Stimulated activated CD4-positive, alpha-beta T cell treated with anti-CD3 and anti-CD28 coated beads, Interleukin-4, amount 100 ng/mL, for 24 hours (primary cell): ENCODE data around the gene MYCN.
"Not testable (repeated sequence)": the region's sequence is repeated elsewhere in the genome, so short reads cannot be mapped to it uniquely, and the experiment has no call there.

ENCODE experiments used
- DNase-seq: peaks from one replicate; pipeline ENCODE4 v3.0.0-alpha.2; 2020

MYCN gene

GRCh38 chr2:15939854-15940660, at the start of gene MYCN:
TSS of gene MYCN (plus strand) at chr2:15940550. CDS start at chr2:15942065, 1,515 bp downstream.
- peak; percentile 45 for DNase-seq

- no peak for DNase-seq
Measured at GRCh38 chr2:15890936-15891905, 49.1 kb upstream of the MYCN start.

DNA sequence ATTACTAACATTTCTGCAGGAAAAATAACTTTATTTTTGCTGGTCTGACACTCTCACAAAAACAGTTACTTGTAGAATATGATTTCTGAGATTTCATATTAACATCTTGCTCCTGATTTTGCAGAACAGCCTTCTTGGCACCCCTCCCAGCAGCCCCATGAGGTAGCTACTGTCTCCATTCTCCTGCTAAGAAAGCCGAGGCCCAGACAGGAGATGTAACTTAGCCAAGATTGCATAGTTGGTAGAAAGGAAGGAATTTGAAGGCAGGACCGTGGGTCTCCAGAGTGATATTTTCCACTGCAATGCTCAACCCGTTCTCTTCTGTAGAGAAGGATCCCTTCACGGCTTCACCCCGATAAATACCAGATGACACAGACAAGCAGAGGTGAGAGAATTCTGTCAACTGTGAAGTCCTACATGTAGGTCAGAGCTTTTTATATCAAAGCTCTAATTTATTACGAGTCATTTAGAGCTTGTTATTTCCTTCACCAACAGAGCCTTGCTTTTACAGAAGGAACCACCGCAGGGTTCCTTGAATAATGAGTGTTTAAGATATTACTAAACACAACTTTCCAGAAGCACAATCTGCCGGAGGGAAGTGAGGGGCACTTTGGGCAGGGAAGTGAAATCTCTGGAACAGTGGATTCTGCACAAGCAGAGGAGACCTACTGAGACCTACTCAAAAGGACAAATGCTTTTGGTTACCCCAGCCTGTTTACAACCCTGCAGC, 48.0 kb upstream of the MYCN start:
- no peak for DNase-seq

DNA sequence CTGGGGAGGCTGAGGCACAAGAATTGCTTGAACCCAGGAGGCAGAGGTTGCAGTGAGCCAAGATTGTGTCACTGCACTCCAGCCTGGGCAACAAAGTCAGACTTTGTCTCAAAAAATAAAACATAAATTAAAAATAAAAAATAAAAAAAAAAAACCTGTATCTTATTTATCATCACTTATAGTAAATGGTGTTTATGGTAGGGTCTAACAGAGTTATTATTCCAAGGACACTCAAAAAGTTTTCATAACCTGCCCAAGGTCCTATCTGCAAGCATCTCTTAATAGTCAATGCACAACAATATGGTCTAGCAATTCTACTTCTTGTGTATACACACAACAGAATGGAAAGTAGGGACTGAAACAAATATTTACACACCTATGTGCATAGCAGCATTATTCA, 47.3 kb upstream of the MYCN start:
- no peak for DNase-seq

DNA sequence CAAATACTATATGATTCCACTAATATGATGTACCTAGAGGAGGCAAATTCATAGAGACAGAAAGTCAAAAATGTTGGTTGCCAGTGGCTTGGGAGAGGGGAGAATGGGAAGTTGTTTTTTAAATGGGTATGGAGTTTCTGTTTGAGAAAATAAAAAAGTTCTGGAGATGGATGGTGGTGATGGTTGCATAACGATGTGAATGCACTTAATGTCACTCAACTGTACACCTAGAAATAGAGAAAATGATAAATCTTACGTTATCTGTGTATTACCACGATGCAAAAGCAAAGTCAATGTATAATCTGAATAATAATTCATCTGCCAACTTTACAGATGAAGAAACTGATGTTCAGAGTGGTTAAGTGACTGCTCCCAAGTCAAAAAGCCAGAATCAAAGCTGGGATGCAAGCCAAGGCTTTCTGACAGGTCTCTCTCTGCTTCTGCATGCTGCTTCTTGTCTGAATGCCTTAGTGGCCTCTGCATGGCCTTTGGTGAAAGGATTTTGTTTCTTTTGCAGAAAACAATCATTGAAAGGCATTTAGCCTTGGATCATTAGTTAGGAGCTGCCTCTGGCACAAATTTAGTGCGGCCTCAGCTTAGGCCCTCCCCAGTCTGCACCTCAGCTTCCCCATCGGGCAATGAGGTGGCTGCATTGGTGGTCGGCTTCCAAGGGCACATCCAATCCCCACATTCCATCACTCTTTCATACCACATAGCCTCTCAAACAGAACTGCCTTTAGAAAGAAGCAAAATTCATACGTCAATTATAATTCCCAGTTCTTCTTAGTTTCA, 46.5 kb upstream of the MYCN start:
- DNase-seq = no peak

GRCh38 chr2:15894481-15895144, 45.7 kb upstream of the MYCN start:
- no peak for DNase-seq

DNA sequence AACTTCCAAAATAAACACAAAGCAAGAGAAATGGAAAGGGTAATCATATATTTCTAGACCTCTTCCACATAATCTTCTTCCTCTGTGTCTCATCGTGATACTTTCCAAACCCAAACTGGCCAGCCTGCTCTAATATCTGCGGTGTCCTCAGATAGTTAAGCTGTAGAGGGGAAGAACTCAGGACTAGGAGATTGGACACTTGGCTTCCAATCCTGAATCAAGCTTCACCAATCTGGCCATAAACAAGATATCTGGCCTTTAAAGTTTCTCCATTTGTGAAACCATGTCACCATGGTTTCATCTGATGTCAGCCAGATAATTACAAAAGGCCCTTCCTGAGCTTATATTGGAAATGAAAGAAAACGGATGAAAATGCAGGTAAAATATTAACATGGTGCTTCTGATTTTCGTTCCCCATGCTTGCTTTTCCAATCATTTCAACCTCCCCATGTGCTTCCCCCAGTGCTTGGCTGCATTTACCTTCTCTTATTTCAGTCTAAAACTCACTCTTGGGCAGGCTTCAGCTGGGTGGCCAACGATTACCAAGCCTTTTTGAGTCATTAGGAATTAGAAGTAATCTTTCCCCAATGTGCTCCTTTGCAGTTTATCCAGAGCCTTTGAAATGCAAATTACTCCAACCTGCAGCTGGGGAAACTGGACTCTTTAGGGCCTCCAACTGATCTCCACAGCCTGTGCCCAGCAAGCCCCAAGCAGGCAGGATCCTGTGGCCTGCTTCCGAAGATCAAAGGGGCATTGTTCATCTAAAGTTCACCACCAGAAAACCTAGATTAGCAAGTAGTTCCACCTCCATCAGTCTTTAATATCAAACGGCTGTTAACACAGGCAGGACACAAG, 44.5 kb upstream of the MYCN start:
- no peak for DNase-seq

GRCh38 chr2:15896859-15897258, 43.5 kb upstream of the MYCN start:
- no peak for DNase-seq

GRCh38 chr2:15897431-15898098, 42.8 kb upstream of the MYCN start:
- no peak for DNase-seq

DNA sequence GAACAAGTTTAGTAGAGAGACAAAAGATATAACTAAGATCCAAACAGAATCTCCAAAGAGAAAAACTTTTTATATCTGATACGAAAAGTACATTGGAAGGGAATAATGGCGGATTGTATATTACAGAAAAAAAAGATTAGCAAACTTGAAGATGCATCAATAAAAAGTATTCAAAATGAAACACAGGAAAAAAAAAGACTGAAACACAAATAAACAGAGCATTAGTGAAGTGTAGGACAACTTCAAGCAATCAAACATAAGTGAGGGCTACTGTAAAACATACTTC, 41.1 kb upstream of the MYCN start:
- no peak for DNase-seq

GRCh38 chr2:15899751-15900493, 40.4 kb upstream of the MYCN start:
- DNase-seq = no peak

GRCh38 chr2:15901095-15901807, 39.1 kb upstream of the MYCN start:
- no peak for DNase-seq

- no peak for DNase-seq
Measured at GRCh38 chr2:15901808-15902130, 38.6 kb upstream of the MYCN start.

DNA sequence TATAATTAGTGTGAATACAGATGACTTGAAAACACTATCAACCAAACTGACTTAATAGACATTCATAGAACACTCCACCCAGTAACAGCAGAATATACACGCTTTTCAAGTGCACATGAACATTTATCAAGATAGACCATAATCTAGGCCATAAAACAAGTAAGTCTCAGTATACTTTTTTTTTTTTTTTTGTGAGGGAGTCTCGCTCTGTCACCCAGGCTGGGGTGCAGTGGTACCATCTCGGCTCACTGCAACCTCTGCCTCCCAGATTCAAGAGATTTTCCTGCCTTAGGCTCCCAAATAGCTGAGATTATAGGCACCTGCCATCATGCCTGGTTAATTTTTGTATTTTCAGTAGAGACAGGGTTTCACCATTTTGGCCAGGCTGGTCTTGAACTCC, 36.4 kb upstream of the MYCN start:
- not testable (repeated sequence) for DNase-seq

DNA sequence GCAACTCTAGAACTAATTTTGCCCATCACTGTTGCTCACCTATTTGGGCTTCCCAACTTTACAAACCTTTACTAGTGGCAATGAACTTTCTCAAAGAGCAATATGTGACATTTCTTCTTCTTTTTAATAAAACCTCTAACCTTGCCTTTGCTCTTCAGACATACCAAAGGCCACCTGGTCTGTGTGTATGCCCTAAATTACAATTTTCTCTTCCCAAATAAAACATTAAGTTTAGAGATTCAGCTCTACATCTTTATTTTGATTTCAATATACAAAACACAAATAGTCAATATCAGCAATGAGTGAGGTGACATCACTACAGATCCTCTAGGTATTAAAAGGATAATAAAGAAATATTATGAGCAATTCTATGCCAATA, 35.1 kb upstream of the MYCN start:
- no peak for DNase-seq

DNA sequence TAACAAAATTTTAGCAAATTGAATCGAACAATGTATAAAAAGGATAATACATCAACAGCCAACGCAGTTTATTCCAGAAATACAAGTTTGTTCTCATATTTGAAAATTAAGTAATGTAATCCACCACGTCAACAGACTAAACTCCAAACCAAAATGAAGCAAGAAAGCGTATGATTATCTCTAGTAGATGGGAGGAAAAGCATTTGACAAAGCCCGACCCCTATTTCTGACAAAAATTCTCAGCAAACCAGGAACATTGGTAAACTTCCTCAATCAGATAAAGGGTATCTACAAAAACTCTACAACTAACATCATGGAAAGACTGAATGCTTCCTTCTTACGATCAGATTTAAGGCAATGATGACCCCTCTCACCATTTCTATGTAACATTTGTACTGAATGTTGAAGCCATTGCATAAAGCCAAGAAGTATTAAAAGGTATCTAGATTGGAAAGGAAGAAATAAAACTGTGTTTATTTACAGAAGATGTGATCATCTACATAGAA, 34.3 kb upstream of the MYCN start:
- no peak for DNase-seq

DNA sequence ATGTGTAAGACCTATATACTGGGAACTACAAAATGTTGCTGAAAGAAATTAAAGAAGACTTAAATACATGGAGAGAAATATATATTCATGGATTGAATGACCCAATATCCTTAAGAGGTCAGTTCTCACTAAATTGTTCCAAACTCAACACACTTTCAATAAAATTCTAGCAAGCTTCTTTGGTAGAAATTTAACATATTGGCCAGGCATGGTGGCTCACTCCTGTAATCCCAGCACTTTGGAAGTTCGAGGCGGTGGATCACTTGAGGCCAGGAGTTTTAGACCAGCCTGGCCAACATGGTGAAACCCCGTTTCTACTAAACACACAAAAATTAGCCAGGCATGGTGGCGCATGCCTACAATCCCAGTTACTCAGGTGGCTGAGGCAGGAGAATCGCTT, 33.6 kb upstream of the MYCN start:
- DNase-seq = no peak

- no peak for DNase-seq
Measured at GRCh38 chr2:15907461-15908324, 32.7 kb upstream of the MYCN start.
